Measurements from ENCODE around the gene ZCCHC8. TPM values are rescaled to one million over a fixed set of nuclear protein-coding genes. Genes with fewer than 3 reads are reported as not detected.
"Not testable (repeated sequence)": the region's sequence is repeated elsewhere in the genome, so short reads cannot be mapped to it uniquely, and the experiment has no call there.

ZCCHC8 gene
- total and polyA plus RNA-seq, 7 donors = 10.2 to 21.4 (median 16.8) TPM

DNA sequence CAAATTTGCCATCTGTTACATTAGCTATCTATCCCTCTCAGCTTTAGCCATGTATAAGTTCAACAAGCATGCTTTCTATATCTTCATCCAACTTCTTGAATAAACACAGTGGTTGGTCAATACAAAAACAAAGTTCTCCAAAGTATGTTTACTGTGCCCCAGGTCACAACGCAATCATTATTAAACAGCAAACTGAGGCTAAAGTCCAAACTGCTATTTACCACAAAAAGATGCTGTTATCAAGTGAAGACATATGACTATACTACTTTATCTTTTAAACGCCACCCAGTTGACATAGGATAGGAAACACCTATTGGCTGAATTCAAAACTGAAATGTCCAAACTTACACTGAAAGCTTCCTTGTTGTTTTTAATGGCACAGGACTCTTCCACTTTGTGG lies 11.7 kb downstream of the ZCCHC8 start:
- WGBS, 2 donors = 66 to 93% methylated on average over 2 of the region's 2 CpGs
- Histone ChIP-seq H3K27ac (no peak overlapping the region), H3K4me3 (no peak overlapping the region), H3K27me3 (no peaks in the 10 kb centered on the region), H3K9me3 (no peaks in the 10 kb centered on the region), H3K36me3 (peaks cover 13 to 97% (median 51%) of the 10 kb centered on the region in 4 donors), H3K4me1 (no peaks in the 10 kb centered on the region)
- TF ChIP-seq POLR2A (IDR thresholded peaks at IDR 0.05) (no peak), POLR2AphosphoS5 (IDR thresholded peaks at IDR 0.05) (no peak), EP300 (IDR thresholded peaks at IDR 0.05) (no peak)
- TF ChIP-seq, protein P1, sequence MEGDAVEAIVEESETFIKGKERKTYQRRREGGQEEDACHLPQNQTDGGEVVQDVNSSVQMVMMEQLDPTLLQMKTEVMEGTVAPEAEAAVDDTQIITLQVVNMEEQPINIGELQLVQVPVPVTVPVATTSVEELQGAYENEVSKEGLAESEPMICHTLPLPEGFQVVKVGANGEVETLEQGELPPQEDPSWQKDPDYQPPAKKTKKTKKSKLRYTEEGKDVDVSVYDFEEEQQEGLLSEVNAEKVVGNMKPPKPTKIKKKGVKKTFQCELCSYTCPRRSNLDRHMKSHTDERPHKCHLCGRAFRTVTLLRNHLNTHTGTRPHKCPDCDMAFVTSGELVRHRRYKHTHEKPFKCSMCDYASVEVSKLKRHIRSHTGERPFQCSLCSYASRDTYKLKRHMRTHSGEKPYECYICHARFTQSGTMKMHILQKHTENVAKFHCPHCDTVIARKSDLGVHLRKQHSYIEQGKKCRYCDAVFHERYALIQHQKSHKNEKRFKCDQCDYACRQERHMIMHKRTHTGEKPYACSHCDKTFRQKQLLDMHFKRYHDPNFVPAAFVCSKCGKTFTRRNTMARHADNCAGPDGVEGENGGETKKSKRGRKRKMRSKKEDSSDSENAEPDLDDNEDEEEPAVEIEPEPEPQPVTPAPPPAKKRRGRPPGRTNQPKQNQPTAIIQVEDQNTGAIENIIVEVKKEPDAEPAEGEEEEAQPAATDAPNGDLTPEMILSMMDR (IDR thresholded peaks at IDR 0.05) = no peak
- no peak for DNase-seq
- intact Hi-C loops (cut with DNase I) = no loop called here

DNA sequence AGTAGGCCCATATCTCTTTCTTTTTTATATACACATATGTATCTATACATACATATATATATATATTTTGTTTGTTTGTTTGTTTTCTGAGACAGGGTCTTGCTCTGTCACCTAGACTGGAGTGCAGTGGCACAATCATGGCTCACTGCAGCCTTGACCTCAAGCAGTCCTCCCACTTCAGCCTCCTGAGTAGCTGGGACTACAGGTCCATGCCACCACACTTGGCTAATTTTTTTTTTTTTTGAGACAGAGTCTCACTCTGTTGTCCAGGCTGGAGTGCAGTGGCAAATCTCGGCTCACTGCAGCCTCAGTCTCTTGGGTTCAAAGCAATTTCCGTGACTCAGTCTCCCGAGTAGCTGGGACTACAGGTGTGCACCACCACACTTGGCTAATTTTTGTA lies 12.9 kb downstream of the ZCCHC8 start:
- intact Hi-C loops (cut with DNase I); H3K4me1 ChIP-seq; H3K4me3 ChIP-seq; H3K27ac ChIP-seq; H3K27me3 ChIP-seq; H3K9me3 ChIP-seq; DNase-seq: not testable (repeated sequence)
- H3K36me3 ChIP-seq = peaks cover 13 to 99% (median 53%) of the 10 kb centered on the region in 4 donors
- WGBS, 2 donors = 95 to 97% methylated on average over 3 of the region's 3 CpGs

- Histone ChIP-seq H3K36me3 (peaks cover 13 to 99% (median 53%) of the 10 kb centered on the region in 4 donors), H3K9me3 (no peaks in the 10 kb centered on the region), H3K4me3 (no peak overlapping the region), H3K27ac (no peak overlapping the region), H3K4me1 (no peaks in the 10 kb centered on the region), H3K27me3 (no peaks in the 10 kb centered on the region)
- TF ChIP-seq EP300 (IDR thresholded peaks at IDR 0.05) = no peak
- TF ChIP-seq, protein P1 (IDR thresholded peaks at IDR 0.05) = no peak
- WGBS, 2 donors = 95 to 97% methylated on average over 7 of the region's 7 CpGs
- DNase-seq = no peak
- intact Hi-C loops (cut with DNase I) = no loop called here
Measured at GRCh38 chr12:122486805-122487426, 13.8 kb downstream of the ZCCHC8 start.

GRCh38 chr12:122486360-122486759 lies 14.4 kb downstream of the ZCCHC8 start:
- H3K27me3 ChIP-seq; DNase-seq; H3K9me3 ChIP-seq; H3K27ac ChIP-seq; H3K4me3 ChIP-seq; intact Hi-C loops (cut with DNase I); H3K4me1 ChIP-seq: not testable (repeated sequence)
- 98% methylated on average over 6 of the region's 6 CpGs for WGBS, 2 donors
- peaks cover 13 to 99% (median 57%) of the 10 kb centered on the region in 4 donors for H3K36me3 ChIP-seq

GRCh38 chr12:122484385-122484784 lies 16.3 kb downstream of the ZCCHC8 start:
- 98% methylated on average over 1 of the region's 1 CpG for WGBS, 2 donors
- DNase-seq; intact Hi-C loops (cut with DNase I); H3K27me3 ChIP-seq; H3K27ac ChIP-seq; H3K4me3 ChIP-seq; H3K4me1 ChIP-seq; H3K9me3 ChIP-seq: not testable (repeated sequence)
- H3K36me3 ChIP-seq = peaks cover 26 to 99% (median 61%) of the 10 kb centered on the region in 4 donors

DNA sequence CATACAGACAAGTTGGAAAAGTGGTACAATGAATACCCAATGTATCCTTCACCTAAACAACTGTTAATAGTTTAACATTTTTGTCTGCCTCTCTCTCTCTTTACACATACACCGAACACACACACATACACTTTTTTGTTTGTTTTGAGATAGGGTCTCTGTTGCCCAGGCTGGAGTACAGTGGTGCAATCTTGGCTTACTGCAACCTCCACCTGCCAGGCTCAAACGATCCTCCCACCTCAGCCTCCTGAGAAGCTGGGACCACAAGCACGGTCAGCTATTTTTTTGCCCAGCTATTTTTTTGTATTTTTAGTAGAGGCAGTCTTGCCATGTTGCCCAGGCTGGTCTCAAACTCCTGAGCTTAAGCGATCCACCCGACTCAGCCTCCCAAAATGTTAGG lies 16.8 kb downstream of the ZCCHC8 start:
- WGBS, 2 donors = 95% methylated on average over 5 of the region's 5 CpGs
- Histone ChIP-seq H3K4me1 (no peaks in the 10 kb centered on the region), H3K36me3 (peaks cover 27 to 99% (median 60%) of the 10 kb centered on the region in 4 donors), H3K9me3 (no peaks in the 10 kb centered on the region), H3K4me3 (no peak overlapping the region), H3K27me3 (no peaks in the 10 kb centered on the region), H3K27ac (no peak overlapping the region)
- intact Hi-C loops (cut with DNase I) = no loop called here
- no peak for TF ChIP-seq POLR2AphosphoS5 (IDR thresholded peaks at IDR 0.05)
- no peak for DNase-seq

- H3K36me3 ChIP-seq = peaks cover 24 to 99% (median 60%) of the 10 kb centered on the region in 4 donors
- H3K9me3 ChIP-seq = no peaks in the 10 kb centered on the region
- H3K4me1 ChIP-seq = no peaks in the 10 kb centered on the region
- no peaks in the 10 kb centered on the region for H3K27me3 ChIP-seq
- intact Hi-C loops (cut with DNase I) = no loop called here
- no peak for TF ChIP-seq POLR2AphosphoS5 (IDR thresholded peaks at IDR 0.05)
- TF ChIP-seq, protein P1 (IDR thresholded peaks at IDR 0.05) = no peak
- TF ChIP-seq EP300 (IDR thresholded peaks at IDR 0.05) = no peak
- no peak overlapping the region for H3K4me3 ChIP-seq
- no peak for DNase-seq
- H3K27ac ChIP-seq = no peak overlapping the region
- WGBS, 2 donors = 97% methylated on average over 6 of the region's 6 CpGs
Measured at GRCh38 chr12:122481861-122482260, 18.9 kb downstream of the ZCCHC8 start.

All from sigmoid colon (tissue), 7 donors.